OCI-M2 (cell line): ENCODE measurements around the gene EMC8.
"Not testable (repeated sequence)": the region's sequence is repeated elsewhere in the genome, so short reads cannot be mapped to it uniquely, and the experiment has no call there.

ENCODE experiments used
- DNase-seq: peaks from one replicate; lab custom pipeline; 2025; ENCODE audit not compliant: unreplicated experiment; lab: John Stamatoyannopoulos, UW

The EMC8 gene

GRCh38 chr16:85812811-85813700 lies 13.7 kb upstream of the EMC8 start:
- DNase-seq = no peak

DNA sequence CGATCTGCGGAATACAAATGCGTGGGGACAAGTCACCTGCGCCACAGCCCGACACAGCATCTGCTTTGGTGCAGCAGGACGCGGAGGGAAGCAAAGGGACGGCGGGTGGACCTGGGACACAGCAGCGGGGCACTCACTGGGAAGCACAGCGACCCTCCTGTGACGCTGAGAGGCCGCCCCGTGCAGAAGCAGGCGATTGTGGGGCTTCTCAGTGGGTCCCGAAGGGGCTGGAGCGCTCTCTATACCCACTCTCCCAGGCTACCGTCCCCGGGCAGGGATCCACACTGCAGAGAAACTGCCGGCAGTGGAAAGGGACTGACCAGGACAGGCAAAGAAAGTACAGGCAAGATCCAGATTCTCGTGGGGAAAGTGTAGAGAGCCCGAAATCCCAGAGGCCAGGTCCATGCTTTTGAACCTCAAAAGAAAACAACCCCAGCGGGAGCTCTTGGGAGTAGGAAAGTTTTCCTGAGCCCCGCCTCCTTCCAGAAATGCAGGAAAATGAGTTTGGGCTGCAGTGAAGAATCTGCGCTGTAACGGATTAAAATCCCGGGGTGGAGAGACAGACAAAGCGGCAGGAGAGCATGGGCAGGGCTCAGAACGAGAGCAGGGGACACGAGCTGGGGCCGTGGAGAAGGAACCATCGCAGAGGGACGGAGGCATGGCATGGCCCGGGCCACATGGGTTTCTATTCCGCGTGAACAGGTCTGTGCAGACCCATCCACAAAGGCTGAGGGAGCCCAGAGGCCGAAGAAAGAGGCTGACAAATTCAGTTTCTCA lies 12.9 kb upstream of the EMC8 start:
- DNase-seq = no peak

DNA sequence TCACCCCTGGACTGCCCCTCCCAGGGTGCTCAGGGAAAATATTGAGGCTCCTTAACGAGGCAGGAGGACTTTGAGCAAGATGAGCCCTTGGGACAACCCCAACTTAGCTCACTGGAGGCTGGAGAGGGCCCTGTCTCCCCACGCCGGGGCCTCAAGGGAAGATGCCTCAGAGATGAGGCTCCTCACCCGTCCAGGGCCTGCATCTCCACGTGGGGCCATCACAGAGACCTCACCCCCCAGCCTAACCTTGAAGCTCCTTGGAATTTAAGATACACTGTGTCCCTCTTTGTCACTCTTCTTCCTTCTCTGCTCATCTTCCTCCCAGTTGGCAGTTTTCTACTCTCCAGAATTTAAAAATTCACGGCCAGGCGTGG lies 11.4 kb upstream of the EMC8 start:
- no peak for DNase-seq

DNA sequence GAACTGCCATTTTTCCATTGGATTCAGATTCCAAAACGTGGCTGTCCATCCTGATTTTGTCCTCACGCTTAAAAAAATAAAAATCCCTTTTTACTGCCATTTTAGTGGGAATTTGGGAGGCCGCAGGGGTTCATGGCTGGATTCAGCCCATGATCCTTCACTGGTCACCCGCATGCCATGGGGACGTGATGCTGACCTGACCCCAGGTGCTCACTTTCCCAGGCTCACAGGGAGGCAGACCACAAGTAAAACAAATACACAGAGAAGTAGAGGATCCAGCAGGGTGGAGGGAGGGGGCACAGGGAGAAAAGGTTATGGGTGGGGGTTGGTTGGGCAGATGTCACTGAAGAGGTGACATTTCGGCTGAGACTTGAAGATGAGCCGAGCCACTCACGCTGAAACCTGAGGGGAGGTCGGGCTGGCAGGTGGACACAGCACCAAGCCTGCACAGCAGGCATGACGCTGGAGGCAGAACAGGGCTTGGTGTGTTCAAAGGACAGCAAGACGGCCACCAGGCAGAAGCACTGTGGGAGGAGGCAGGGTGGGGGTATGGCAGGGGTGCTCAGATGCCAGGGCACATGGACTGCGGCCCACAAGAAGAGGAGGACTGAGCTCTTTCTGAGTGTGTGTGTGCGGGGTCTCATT lies 10.9 kb upstream of the EMC8 start:
- no peak for DNase-seq

DNA sequence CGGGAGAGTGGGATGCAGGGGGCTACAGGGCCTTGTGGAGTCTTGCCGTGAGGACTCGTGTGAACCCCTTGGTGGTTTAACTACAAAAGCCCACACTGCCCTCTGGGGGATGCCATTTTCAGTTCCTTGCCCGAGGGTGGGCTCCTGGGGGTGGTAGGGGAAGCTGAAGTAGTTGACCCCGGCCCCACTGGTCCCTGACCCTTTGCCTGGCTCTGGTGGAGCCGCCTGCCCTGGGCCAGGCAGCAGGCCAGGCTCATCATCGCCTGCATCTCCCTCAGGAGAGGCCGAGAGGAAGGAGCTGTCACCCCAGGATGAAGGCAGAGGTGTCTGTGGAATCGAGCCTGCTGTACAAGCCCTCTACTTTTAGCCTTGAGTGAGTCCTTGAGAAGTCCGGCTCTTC lies 10.3 kb upstream of the EMC8 start:
- DNase-seq = no peak

DNA sequence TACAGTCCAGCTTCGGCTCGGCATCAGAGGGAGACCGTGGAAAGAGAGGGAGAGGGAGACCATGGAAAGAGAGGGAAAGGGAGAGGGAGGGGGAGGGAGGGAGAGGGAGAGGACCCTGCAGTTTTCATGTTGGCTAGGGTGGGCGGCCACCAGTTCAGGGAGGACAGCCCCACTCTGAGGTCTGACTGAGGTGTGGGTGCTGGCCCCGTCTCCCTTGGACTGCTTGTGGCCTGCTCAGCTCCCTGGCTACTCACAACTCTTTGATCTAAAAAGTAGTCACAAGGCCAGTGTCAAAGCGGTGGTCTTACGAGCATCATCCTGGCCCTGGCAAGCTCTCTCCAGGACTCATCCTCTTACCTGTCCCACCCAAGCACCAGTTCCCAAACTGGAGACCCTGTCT lies 9.6 kb upstream of the EMC8 start:
- no peak for DNase-seq

DNA sequence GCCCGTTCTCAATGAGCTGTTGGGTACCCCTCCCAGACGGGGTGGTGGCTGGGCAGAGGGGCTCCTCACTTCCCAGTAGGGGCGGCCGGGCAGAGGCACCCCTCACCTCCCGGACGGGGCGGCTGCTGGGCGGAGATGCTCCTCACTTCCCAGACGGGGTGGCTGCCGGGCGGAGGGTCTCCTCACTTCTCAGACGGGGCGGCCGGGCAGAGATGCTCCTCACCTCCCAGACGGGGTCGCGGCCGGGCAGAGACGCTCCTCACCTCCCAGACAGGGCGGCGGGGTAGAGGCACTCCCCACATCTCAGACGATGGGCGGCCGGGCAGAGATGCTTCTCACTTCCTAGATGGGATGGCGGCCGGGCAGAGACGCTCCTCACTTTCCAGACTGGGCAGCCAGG lies 8.8 kb upstream of the EMC8 start:
- not testable (repeated sequence) for DNase-seq

GRCh38 chr16:85807340-85807739 lies 8.0 kb upstream of the EMC8 start:
- not testable (repeated sequence) for DNase-seq

- no peak for DNase-seq
These were observed 7.2 kb upstream of the EMC8 start for GRCh38 chr16:85806539-85806938.

DNA sequence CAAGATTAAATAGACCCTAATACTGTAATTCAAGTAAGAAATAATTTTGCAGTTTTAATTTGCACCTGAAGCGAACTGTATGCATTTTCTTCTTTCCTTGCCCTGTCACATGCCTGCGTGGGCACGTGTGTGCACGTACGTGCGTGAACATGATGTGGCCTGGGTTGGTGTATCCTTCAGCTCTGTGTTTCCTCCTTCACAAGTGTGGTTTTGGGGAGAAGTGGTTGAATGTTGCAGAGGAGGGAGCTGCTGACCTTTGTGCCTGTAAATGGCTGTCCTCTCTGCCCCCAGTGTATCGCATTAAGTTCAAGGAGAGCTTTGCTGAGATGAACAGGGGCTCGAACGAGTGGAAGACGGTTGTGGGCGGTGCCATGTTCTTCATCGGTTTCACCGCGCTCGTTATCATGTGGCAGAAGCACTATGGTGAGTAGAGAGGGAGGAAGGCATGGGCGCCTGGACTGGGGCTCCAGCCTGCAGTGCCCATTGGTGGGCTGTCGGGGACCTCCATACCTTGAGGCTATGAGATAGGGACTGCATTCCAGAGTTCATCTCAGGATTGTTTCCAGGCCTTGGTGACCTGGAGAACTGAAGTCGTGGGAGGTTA lies 6.2 kb upstream of the EMC8 start:
- no peak for DNase-seq

DNA sequence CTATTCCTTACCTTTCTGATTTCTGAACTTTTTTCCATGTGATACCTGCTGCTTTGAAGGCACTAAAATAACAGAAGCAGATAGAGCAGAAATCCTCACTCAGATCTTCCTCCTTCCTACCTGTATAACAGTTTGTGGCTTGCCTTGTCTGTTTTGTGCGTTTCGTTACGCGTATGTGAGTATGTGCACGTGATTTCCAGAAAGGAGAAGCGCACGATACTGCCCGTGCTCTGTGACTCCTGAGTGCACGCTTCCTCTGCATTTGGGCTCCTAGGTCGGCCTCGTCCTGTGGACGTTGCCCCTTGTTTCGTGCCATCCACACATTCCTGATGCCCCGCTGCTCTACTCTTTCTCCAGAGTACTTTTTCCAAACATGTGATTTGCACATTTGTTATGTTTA lies 4.2 kb upstream of the EMC8 start:
- DNase-seq = no peak

- DNase-seq = no peak
These were observed 951 bp upstream of the EMC8 start for GRCh38 chr16:85800321-85800669.

DNA sequence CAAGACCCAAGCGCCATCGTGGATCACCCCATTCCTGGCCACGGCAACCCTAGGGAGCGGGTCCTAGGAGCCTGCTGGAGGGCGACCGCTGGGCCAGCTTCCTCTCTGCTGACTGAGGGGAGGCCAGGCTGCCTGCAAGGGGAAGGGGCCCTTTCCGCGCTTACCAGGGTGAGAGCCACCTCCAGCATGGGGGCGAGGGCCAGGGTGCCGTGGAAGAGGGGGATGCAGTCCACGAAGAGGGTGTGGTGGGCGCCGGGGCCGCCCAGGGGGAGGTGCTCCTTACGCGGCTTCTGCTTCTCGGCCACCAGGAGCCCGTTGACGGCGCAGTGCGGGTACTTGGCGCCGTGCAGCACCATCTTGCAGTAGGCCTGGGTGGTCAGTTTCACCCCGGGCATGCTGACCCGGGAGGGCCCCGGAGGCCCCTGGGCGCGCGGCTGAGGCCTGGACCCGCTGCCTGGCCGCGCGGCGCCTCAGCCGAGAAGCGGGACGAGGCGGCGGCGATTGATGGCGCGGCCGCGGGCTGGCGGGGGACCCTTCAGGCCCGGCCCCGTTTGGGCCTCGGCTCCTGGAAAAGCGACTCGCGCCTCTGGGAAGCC lies 345 bp downstream of the EMC8 start:
- no peak for DNase-seq

DNA sequence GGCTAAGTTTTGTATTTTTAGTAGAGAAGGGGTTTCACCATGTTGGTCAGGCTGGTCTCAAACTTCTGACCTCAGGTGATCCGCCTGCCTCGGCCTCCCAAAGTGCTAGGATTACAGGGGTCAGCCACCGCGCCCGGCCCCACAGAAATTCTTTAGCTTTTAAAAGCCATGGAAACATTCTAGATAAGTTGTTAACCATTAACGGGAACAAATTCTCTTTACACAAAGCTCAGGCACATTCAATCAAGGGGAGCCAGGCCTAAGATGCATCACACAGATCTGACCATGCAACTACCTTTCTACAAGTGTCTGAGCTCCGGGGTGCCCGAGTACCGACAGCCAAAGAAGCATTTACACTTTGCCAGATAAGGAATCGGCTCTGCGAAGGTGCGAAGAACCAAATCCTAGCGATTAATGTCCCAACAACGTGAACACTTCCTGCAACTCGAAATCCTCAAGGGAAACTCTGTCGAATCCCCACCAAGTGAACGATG lies 1.0 kb downstream of the EMC8 start:
- DNase-seq = no peak

DNA sequence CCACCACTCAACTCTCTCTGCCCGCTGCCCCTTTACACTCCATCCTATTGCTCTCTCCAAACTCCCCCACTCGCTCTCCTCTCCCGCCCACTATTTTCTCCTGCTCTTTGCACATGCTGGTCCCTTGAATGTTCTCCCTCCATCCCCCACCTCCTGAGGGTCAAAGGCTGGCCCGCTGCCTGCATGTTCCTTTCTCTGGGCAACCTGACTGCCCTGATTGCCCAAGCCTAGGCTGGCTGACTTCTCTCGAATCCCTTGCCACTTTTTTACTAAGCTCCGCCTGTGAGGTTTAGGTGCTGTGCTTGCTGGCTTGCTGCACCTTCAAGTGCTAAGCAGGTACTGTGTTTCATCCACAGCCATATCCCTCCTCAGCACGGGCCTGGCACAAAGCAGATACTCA lies 2.7 kb downstream of the EMC8 start:
- no peak for DNase-seq

- DNase-seq = no peak
These were observed 3.2 kb downstream of the EMC8 start for GRCh38 chr16:85796152-85796551.

DNA sequence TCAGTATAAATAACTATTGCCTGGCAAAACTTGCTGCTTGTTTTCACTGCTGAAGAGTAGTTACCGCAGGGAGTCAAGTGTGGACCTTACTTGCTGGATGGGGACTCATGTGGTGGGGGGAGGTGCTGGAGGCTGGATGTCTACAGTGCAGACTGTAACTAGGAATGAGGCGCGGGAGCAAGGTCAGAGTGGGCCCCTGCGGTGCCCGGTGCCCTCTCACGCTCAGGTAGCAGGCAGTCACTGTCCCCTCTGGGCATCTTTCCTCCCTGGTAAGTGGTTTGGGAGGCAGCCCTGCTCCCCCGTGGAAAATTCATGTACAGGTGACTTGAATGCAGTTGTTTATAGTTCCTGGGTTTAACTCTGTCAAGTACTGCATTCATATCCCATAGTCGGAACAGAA lies 4.6 kb downstream of the EMC8 start:
- no peak for DNase-seq

- DNase-seq = no peak
These were observed 5.6 kb downstream of the EMC8 start for GRCh38 chr16:85793662-85794298.

DNA sequence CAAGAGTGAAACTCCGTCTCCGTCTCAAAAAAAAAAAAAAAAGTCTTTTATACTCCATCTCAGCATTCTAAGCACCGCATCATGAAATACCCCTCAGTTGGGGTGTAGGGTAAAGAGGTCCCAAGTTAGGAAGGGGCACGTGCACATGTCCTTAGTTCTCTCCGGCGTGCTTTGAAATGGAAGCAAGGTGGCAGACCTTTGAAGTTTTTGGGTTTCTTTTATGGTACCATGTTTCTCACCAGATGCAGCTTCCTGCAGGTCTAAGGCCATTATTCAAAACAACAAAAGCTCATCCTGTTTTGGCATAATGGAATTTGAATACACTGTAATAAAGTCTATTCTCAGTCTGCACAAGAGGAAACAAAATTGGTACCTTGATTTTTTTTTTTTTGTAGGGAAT lies 9.6 kb downstream of the EMC8 start:
- DNase-seq = no peak

- DNase-seq = no peak
These were observed 10.5 kb downstream of the EMC8 start for GRCh38 chr16:85788819-85789218.

GRCh38 chr16:85785927-85786326 lies 13.4 kb downstream of the EMC8 start:
- DNase-seq = no peak
